ENCODE data around the gene RNF14. TPM values are rescaled to one million over a fixed set of nuclear protein-coding genes. Genes with fewer than 3 reads are reported as not detected.

Gene RNF14
- total and polyA plus RNA-seq, 10 of the 15 experiments (the other 5 are each of a cell fraction or from before 2014, with no cell fraction given) = 13.2 to 41.8 (median 28.3) TPM

DNA sequence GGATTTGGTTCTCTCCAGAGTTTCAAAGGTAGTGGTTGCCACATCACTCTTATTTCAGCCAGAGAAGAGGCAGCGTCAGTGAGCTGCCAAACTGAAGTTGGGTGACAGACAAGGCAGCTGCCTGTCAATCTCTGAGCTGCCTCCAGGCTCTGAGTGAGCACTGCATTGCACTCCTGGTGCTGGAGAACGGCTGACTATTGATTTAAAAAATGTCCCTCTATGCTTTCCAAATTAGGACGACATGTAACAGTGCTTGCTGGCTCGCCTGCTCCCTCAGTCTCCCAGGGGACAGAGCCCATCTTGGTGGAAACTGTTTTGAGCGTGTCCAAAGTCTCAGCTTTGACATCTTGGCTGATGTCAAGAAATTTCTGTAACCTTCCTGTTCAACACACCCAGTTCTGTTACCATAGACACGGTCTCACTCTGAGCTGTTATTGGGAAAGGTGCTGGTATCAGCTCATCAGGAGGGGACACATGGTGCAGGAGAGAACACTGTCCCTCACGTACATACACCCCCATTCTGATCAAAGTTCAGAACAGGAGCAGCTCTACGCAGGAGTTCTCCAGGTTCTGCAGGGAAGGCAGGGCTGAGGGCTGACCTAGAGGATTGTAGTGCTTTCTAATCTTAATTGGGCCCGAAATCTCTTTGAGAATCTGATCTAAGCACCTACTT, 26.6 kb upstream of the RNF14 start:
- no peak for FAIRE-seq
- H3K79me2 ChIP-seq (ENCODE audit: control insufficient read depth, insufficient read depth, low read length) = no peaks in the 10 kb centered on the region
- no peak overlapping the region for H3K4me3 ChIP-seq
- BruUV-seq (replicated peaks) = no TSS peak
- H4K20me1 ChIP-seq (ENCODE audit: control insufficient read depth, insufficient read depth) = no peaks in the 10 kb centered on the region
- no peaks in the 10 kb centered on the region for H3K9me3 ChIP-seq (replicated peaks; ENCODE audit: control insufficient read depth, insufficient read depth, low read length)
- no peak for DNase-seq (ENCODE audit: low read depth, low spot score)
- ChIA-PET POLR2A (no interaction called here), CTCF (interaction anchor here (6.3 kb wide), 1 partner anchor 19 kb away, joined by 36 read pairs; no protein-coding TSS in a partner anchor), SMC1A (ENCODE audit: uncharacterized antibody, unreplicated experiment) (interaction anchor here (0.9 kb wide), 1 partner anchor 18 kb away, joined by 5 read pairs; no protein-coding TSS in a partner anchor), RAD21 (ENCODE audit: unreplicated experiment) (no interaction called here)
- no peak overlapping the region for H3K9ac ChIP-seq (ENCODE audit: control insufficient read depth, insufficient read depth, low read length)
- no peaks in the 10 kb centered on the region for H3K27me3 ChIP-seq (replicated peaks in 1 of 2; ENCODE audit: control insufficient read depth in 2 of 2, insufficient read depth in 2 of 2, low read length in 1 of 2)
- H3K4me2 ChIP-seq (ENCODE audit: control insufficient read depth, insufficient read depth) = no peak overlapping the region
- H3K4me1 ChIP-seq (ENCODE audit: control insufficient read depth, insufficient read depth, low read length) = no peaks in the 10 kb centered on the region
- ATAC-seq = no peak
- TF ChIP-seq PAX5 (IDR thresholded peaks at IDR 0.05; ENCODE audit: borderline replicate concordance, low read depth, low read length) = no peak
- 0 out of 2 replicates have a peak, but pooled peaks have one; percentile 27 for TF ChIP-seq POLR2A (IDR thresholded peaks at IDR 0.05; ENCODE audit: low read depth, low read length)
- no peak for TF ChIP-seq ZNF622 (IDR thresholded peaks at IDR 0.05)
- intact Hi-C loops (cut with micrococcal nuclease; ENCODE audit: unreplicated experiment) = no loop called here
- H2AFZ ChIP-seq (ENCODE audit: control insufficient read depth, low read depth, low read length) = no peak overlapping the region
- H3K27ac ChIP-seq (ENCODE audit: control insufficient read depth, insufficient read depth) = no peak overlapping the region
- in situ Hi-C loops (cut with MboI) = no loop called here
- WGBS (ENCODE audit: insufficient coverage, insufficient replicate concordance, low lambda C conversion rate, missing lambda C conversion rate) = 71% methylated on average over 9 of the region's 9 CpGs
- peaks cover 0 to 5% of the 10 kb centered on the region in 2 experiments; a peak in 3 of 4 replicates for H3K36me3 ChIP-seq (ENCODE audit: control insufficient read depth in 2 of 2, insufficient read depth in 2 of 2, low read length in 1 of 2)

DNA sequence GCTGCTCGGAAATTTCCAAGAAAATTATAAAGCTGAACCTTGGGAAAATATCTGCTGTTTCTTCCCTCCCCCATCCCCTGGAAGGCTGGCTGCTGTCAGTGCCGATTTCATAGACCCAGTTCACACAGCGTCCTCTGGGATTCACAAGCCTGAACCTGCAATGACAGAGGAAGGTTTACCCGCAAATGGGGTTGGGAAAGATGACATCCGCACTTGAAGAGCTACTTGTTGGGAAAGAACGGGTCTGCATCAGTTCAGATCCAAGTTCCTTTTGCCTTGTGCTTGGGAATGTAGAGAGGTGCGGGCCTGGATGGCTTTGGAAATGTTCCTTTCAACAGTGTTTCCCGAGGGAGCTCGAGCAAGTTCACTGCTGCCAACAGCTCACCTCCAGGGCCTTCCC, 24.8 kb upstream of the RNF14 start:
- WGBS (ENCODE audit: insufficient coverage, insufficient replicate concordance, low lambda C conversion rate, missing lambda C conversion rate) = 86% methylated on average over 9 of the region's 9 CpGs
- ChIA-PET POLR2A (no interaction called here), SMC1A (ENCODE audit: uncharacterized antibody, unreplicated experiment) (interaction anchor here (1.2 to 2.5 kb wide), 2 partner anchors 17 to 28 kb away, joined by 3 to 7 read pairs; no protein-coding TSS in a partner anchor), RAD21 (ENCODE audit: unreplicated experiment) (no interaction called here), CTCF (interaction anchor here (0.9 to 6.3 kb wide), 4 partner anchors 10 to 64 kb away, joined by 3 to 36 read pairs (median 6); no protein-coding TSS in a partner anchor)
- Histone ChIP-seq H2AFZ (ENCODE audit: control insufficient read depth, low read depth, low read length) (no peak overlapping the region), H3K27ac (ENCODE audit: control insufficient read depth, insufficient read depth) (no peak overlapping the region), H3K4me2 (ENCODE audit: control insufficient read depth, insufficient read depth) (no peak overlapping the region), H3K9me3 (replicated peaks; ENCODE audit: control insufficient read depth, insufficient read depth, low read length) (no peaks in the 10 kb centered on the region), H3K9ac (ENCODE audit: control insufficient read depth, insufficient read depth, low read length) (no peak overlapping the region), H4K20me1 (ENCODE audit: control insufficient read depth, insufficient read depth) (no peaks in the 10 kb centered on the region), H3K27me3 (replicated peaks in 1 of 2; ENCODE audit: control insufficient read depth in 2 of 2, insufficient read depth in 2 of 2, low read length in 1 of 2) (no peaks in the 10 kb centered on the region), H3K4me1 (ENCODE audit: control insufficient read depth, insufficient read depth, low read length) (no peaks in the 10 kb centered on the region), H3K36me3 (ENCODE audit: control insufficient read depth in 2 of 2, insufficient read depth in 2 of 2, low read length in 1 of 2) (peaks cover 0 to 2% of the 10 kb centered on the region in 2 experiments; a peak in 2 of 4 replicates), H3K79me2 (ENCODE audit: control insufficient read depth, insufficient read depth, low read length) (no peaks in the 10 kb centered on the region), H3K4me3 (no peak overlapping the region)
- ATAC-seq (no peak), DNase-seq (ENCODE audit: low read depth, low spot score) (no peak), FAIRE-seq (no peak)
- TF ChIP-seq SREBF2 (IDR thresholded peaks at IDR 0.05; ENCODE audit: low read length) (no peak), IKZF1 (conservative IDR thresholded peaks at IDR 0.05) (no peak), TCF12 (IDR thresholded peaks at IDR 0.05; ENCODE audit: low read depth, low read length) (no peak), LARP7 (IDR thresholded peaks at IDR 0.05) (no peak), ETV6 (conservative IDR thresholded peaks at IDR 0.05 in 1 of 2, IDR thresholded peaks at IDR 0.05 in 1 of 2; ENCODE audit: borderline replicate concordance in 1 of 2, low read depth in 1 of 2) (no peak)
- TF ChIP-seq, protein P1, sequence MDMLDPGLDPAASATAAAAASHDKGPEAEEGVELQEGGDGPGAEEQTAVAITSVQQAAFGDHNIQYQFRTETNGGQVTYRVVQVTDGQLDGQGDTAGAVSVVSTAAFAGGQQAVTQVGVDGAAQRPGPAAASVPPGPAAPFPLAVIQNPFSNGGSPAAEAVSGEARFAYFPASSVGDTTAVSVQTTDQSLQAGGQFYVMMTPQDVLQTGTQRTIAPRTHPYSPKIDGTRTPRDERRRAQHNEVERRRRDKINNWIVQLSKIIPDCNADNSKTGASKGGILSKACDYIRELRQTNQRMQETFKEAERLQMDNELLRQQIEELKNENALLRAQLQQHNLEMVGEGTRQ (IDR thresholded peaks at IDR 0.05; ENCODE audit: borderline replicate concordance, low read depth, low read length) = no peak
- intact Hi-C loops (cut with micrococcal nuclease; ENCODE audit: unreplicated experiment) = no loop called here
- in situ Hi-C loops (cut with MboI) = no loop called here
- no TSS peak for BruUV-seq (replicated peaks)
